Lung microvascular endothelial cell (primary cell): ENCODE results near the gene ANKRD7. TPM values are rescaled to one million over a fixed set of nuclear protein-coding genes. Genes with fewer than 3 reads are reported as not detected.

Experiments used
- DNase-seq, 2 donors: peaks; one replicate each; pipeline versions ENCODE4 v3.0.0 to v3.0.0-alpha.2; 2010; ENCODE audit warnings: low read depth in 2 of 2
- total RNA-seq: library from RNA; depleted of rRNA; stranded (reverse); fragments of >200 nt; gene quantifications from 2 replicates; pipeline ENCODE4 v1.2.1, GENCODE V29; 2014

Gene ANKRD7, protein sequence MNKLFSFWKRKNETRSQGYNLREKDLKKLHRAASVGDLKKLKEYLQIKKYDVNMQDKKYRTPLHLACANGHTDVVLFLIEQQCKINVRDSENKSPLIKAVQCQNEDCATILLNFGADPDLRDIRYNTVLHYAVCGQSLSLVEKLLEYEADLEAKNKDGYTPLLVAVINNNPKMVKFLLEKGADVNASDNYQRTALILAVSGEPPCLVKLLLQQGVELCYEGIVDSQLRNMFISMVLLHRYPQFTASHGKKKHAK
- total RNA-seq: 0.22 and 0.40 TPM in 2 replicates

DNA sequence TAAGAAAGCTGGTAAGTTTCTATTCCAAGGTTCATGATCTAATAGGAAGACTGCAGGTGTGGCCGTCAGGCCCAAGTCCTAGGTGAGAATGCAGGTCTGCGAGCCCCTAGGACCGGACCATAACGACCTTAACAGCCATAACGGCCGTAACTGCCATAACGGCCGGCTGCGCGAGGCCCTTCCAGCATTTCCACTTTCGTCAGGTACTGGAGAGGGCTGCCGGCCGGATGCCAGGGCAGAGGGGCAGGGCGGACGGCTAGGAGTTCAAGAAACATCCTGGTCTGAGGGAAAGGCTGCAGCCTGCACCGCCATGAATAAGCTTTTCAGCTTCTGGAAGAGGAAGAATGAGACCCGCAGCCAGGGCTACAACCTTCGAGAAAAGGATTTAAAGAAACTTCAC, at the start of gene ANKRD7:
TSS of gene ANKRD7 (plus strand) at position 184 of the 400 bp plus-strand sequence. CDS start at position 311, 127 bp downstream.
- no peak for DNase-seq

DNA sequence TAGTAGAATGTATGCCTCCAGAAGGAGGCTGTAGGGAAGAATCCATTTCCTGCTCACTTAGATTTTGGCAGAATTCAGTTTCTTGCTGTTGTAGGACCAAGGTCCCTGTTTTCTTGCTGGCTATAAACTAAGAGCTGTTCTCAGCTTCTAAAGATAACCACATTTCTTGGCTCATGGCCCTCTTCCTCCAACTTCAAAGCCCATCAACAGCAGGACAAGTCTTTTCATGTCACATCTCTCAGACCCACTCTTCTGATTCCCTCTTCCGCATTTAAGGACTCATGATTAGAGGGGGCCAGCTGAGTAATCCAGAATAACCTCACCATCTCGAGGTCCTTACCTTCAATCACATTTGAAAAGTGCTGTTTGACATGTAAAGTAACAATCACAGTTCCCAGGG, 48.8 kb upstream of the ANKRD7 start:
- DNase-seq: no peak

DNA sequence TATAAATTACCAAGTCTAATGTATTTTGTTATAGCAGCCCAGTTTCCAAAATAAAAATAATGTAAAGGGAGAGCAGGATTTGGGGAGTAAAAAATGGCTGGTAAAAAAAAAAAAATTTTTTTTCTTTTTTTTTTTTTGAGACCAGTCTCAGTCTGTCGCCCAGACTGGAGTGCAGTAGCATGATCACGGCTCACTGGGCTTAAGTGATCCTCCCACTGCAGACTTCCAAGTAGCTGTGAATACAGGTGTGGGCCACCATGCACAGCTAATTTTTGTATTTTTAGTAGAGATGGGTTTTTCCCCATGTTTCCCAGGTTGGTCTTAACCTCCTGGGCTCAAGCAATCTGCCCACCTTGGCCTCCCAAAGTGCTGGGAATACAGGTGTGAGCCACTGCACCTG, 45.3 kb upstream of the ANKRD7 start:
- no peak for DNase-seq

DNA sequence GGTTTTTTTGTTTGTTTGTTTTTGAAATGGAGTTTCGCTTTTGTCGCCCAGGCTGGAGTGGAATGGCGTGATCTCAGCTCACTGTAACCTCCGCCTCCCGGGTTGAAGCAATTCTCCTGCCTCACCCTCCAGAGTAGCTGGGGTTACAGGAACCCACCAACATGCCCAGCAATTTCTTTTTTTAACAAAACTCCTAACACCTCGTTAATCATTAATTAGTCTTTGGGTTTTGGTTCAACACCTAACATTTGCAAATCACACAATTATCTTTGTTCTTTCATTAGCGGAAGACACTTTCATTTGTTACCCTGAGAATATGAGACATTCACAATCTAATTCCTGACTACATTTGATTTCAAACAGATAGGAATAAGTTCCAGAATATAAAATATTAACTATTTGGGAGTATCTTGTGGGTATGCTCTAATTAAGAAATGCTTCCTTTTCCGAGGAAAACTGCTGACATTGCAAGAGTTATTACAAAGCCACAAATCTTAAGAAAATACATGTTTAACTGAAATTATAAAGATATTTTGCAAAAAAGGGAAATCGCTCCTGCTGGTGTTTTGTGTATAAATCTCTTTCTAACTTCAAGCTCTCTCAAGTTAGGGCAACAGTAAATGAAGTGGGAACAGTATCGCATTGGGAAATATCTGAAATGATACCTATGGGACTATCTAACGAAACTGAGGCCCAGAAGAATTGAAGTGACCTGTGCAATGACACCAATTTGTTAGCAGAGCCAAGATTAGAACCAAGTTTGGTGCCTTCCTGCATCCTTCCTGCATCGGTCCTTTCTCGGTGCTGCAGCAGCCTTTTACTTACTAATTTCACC, 41.7 kb upstream of the ANKRD7 start:
- no peak for DNase-seq

DNA sequence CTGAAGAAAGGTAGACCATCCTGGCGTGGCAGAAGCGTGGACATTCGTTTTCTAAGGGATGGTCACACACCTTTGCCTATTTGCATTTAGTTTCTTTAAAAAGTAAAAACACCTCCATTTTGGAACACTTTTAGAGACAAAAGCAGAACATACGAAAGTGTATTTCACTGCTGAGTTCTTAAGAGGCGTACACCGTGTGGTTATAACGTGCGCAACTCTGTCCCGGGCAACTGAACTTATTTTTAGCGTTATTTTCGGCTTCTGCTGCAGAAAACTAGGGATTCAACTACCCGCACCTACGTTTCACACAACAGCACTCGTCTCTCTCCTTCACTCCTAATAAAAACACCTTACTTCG, 41.1 kb upstream of the ANKRD7 start:
- peak in 1 of 2 donors; percentile 14 for DNase-seq

DNA sequence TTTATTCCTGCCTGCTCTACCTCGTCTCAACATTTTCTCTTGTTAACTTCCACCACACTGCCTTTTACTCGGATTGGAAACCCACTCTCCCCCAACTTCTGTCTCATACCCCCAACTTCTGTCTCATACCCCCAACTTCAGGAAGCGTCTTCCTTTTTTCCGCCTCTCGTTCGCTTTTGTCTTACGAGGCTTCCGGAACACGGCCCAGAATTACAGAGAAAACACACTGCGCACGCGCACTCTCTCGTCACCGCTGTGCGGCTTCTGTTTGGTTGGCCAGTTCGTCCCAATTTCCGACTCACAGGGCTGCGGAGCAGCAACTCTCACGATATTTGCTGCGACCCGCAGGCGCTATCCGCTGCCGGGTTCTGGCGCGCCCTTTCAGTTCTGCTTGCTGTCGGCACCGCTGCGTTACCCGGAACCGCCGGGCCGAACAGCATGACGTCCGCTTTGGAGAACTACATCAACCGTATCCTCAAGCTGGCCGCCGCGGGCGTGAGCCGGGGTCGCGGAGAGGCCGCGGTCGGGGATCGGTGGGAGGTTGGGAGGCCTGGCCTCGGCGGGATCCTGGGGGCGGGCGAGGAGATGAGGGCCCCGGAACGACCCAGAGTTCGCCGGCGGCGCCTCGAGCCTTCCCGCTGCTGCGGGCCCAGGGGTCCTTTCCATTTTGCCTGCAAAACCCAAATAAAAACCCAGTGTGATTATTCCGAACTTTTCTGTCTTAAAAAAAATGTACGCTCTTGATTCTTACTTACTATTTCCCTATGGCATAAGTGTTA, 40.5 kb upstream of the ANKRD7 start, which contains the start of gene LSM8:
TSS of gene LSM8 (plus strand) at position 379 of the 779 bp plus-strand sequence. CDS start at position 439, 60 bp downstream.
- DNase-seq: peak; percentile 99

DNA sequence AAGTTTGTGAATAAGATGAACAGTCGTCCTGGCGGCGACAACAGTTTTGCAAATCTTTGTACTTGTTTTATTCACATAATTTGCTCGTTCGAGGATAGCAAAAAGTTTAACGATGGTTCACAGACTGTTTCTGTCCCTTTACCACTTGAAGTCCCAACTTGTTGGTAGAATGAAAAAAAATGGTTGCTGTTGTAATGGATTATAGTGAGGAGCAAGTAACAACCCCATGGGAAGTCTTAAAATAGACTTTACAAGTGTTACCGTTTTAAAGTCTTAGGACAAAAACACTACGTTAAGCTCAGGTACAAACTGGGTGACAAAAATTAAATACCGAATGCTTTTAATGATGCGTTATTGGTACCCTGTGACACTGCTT, 40.0 kb upstream of the ANKRD7 start:
- peak in 1 of 2 donors; percentile 31 for DNase-seq

DNA sequence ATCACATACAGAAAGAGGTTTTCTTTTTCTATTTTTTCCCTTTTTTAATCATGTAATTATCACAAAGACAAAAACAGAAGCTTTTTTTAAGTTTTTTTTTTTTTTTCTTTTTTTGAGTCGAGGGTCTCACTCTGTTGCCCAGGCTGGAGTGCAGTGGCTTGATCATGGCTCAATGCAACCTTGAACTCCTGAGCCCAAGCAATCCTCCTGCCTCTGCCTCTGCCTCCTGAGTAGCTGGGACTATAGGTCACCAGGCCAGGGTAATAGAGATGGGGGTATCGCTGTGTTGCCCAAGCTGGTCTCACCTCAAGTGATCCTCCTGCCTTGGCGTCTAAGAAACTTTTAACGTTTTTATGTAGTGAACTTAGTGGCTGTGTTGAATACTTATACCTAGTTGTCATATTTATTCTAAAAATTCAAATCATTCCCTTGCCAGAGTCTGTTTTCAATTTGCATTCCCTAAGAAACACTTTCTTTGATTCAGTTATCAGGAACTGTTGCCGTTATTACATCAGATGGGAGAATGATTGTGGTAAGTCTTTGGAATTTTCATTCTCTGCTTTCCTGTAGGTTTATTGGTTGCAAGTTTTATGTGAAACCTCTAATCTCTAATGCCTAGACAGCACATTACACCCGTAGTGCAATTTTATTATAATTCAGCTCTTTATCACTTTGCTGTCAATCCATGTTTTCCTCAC, 39.2 kb upstream of the ANKRD7 start:
- no peak for DNase-seq

DNA sequence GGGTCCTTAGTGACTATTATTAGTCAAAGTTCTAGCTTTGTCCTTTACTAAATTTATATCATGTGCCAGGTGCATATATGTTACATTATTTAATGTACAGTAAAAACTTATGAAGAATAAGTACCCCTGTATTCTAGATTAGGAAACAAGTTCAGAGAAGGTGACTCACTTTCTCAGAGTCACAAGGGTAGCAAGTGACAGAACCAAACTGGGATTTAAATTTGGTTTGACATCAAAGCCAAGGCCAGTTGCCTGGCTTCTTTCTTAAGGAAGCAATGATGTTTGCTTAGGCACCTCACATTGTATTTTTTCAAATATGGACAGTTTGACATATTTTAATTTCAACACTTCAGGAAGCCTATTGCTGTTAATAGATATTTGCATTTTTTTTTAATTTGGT, 38.0 kb upstream of the ANKRD7 start:
- DNase-seq: no peak

DNA sequence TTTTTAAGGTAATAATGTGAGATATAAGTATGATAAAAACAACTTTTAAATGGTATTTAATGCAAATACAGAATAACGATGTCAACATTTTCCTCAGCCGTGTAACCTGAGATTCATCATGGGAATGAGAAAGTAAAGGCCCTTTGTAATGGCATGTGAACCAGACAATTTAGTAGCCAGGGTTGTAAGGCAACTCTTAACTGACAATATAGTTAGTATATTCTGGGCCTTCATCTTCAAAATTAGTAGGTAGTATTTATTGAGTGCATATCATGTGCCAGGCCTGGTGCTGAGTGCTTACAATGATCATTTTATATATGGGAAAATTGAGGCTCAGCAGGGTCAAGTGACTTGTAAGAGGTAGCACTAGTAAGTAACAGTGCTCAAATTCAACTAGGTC, 29.9 kb upstream of the ANKRD7 start:
- no peak for DNase-seq

DNA sequence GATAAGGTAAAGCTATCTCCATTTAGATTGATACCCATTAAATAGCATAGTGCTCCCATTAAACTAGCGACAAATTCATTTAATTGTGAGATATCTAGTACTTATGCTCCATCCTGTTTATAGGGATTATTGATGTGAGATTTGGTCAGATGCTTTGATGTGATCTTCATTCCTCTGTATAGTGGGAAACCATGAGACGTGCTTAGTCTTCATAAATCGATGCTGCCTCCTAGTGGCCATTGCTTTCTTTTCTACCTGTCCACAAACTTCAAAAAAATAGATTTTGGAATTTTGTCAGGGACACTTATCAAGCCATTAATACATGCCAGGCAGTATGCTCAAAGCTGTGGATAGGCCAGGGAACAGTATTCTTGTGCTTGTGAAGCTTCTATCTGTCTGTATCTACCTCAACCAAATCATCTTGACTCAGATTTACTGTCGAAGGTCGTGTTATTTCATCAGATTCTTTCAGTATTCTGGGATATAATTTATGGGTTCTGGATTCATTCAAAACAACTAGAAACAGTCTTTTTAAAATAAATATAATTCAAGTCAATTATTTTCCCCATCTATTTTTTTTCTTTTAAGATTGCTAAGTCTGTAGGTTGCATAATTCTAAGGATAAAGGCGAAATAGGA, 28.5 kb upstream of the ANKRD7 start:
- peak; percentile 69 to 77 for DNase-seq

DNA sequence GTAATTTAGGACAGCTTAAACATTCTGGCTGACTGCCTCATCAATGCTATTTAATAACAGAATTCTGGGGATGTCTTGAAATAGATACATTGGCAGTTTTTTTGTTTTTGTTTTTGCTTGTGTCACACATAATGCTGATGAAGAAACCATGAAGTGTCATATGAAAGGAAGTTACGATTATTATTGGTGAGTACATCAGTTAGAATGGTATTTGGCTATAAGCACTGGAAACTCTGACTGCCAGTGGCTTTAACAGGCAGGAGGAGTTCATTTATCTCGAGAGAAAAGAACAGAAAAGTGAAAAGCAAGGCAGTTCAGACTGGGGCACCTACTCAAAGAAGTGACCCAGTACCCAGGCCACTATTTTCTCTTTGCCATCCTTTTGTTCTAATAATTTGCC, 22.4 kb upstream of the ANKRD7 start:
- peak in 1 of 2 donors; percentile 33 for DNase-seq

DNA sequence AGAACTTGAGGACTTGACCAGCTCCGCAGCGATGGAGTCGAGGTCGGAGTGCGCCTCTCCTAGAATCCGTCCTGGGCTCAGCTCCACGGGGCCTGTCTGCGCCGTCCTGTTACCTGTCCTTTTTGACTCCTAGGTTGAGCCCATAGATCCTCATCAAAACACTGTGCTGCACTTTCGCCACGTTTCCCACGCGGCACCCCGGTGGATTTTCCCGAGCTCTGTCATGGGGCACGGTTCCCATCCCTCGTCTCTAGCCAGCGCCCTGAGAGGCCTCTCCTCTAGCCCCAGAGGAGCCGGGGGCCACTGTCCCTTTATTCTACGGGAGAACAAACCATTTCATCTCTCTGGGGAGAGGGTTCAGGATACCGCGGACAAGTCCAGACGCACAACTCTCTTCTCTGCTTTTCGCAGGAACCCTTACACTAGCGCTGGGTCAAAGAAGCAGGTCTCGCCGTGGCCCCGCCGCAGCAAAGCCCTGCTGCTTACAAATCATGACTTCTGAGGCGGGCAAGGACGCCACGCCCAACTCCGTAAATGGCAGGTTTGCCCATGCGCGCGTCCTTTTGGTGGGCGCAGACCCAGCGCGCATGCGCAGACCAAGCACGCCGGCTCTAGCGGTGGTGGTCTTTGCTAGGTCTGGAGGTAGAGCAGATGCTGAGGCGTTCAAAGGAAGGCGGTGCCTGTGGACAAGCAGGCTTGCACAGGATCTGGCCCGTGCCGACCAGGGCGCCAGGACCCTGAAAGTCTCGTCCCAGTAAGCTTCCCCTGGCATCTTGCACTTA, 10.3 kb upstream of the ANKRD7 start:
- DNase-seq: peak; percentile 73 to 77

DNA sequence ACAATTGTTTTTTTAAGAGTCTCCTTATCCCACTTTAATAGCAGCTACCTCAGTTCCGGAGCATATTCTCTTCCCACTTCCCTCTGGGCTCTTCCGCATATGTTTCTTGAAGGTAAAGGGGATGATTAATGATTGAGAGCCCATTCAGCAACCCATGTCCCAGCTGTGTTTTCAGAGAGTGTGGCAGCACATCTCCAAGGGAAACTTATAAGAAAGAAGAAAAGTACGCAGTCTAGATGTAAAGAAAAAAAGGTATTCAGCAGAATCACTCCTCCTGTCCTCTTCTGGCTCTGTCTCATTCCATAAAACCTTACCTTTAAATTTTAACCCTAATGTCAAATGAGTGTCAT, 9.7 kb upstream of the ANKRD7 start:
- no peak for DNase-seq

DNA sequence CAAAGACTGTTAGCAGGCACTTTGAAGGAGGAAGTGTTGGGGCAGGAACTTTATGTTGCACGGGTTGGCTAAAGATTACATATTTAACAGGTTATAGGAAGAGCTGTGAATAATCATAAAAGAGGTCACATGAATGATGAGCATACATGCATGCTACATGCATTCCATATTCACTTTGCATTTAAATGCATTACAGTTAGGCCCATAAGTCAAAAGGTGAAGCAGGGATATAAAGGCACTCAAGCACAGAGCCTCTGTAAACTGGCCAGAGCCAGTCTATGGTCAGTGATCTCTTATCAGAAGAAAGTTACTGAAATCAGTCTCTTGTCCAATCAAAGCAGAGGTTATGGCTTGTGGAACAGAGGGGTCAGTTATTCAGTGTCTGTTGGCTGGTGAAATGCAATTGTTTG, 7.3 kb upstream of the ANKRD7 start:
- no peak for DNase-seq

DNA sequence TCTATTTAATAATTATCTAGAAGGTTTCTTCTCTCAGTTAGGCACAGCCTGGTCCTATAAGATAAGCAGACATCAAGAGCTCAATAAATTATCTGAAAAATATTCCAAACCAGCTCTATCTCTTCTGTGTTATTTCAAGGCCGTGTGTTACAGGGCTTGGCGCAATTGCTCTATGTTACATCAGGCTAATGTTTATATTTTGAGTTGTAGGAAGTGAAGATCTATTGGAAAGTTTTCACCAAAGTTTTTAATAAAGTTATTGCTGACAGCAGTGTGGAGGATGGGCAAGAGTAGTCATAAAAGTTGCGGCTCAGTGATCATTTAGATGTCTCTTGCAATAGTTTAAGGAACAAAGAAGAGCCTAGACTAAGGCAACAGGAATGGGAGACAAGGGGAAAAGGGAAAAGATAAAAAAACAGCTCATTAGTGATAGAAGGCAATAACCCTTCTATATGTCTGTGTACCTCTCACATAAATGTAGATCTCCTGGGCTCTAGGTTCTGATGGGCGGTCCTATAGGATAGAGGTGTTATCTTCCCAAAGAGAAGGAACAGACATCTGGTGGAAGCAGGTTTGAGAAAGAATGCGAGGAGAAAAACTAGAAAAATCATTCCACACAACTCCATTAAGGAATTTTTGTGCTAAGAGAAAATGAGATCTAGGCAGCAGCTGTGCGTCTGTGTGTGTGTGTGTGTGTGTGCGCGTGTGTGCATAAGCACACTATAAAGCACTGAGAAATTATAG, 5.9 kb upstream of the ANKRD7 start:
- DNase-seq: no peak

DNA sequence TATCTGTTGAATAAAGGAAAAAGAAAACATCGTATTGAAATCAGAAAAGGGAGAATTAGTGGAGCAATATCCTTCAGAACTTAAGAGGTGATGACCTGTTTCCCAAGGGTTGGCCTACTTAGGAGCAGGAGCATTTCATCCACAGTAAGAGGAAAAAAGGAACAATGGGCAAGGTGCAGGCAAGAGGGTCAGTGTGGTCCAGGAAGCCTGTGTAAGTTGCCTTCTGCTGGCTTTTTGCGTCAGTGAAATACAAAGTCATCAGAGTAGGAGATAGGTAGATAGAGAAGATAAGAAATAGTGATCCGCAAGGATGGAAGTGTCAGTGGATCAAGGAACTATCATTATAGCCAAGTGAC, 5.4 kb upstream of the ANKRD7 start:
- no peak for DNase-seq

DNA sequence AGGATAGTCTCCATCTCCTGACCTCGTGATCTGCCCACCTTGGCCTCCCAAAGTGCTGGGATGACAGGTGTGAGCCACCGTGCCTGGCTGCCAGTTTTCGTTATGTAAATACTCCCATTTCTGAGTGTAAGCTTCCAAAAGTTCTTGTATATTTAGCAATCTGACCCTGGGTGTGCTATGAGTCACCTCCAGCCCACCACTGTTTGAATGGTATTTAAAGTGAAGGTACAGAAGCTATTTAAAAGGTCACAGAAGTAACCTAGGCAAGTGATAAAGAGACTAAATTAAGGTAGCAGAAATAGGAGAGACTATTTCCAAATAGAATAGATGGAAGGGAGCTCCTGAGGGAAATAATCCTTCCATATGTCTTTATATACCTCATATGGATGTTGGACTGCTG, 3.9 kb upstream of the ANKRD7 start:
- DNase-seq: no peak

DNA sequence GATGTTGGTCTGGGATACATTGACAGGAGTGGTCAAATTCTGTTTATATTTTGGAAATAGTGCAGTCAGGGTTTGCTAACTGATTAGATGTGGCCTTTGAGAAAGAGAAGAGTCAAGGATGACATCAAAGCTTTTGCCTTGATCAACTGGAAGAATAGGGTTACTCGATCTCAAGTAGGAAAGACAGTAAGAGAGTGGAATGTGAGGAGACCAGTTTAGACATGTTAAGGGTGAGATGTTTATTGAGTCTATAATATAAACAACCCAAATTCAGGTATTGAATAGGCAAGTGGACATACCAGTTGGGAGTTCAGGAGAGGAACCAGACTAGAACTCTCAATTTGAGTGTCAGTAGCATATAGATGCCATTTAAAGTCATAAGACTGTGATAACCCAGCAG, 1.9 kb upstream of the ANKRD7 start:
- DNase-seq: no peak

DNA sequence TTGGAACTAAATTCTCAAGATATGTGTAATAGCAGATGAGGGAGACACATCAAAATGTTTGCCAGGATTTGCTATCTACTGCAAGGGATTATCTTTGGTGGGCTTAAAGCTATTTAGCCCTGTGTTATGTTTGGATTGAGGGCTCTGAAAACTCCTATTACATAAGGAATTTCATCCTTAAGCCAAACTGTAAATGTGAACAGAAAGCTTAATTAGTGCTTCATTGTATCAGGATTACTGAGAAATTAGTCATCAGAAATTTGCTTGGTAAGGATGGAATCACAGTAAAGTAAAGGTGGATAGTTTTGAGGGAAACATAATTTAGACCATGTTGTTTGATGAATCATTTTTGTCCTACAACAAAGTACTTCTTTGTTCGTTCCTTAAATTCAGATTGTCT, 8.3 kb downstream of the ANKRD7 start:
- DNase-seq: no peak
